ENCODE results near the gene WTAP.
"Not testable (repeated sequence)": the region's sequence is repeated elsewhere in the genome, so short reads cannot be mapped to it uniquely, and the experiment has no call there.

Gene WTAP

GRCh38 chr6:159790956-159791598, 63.8 kb downstream of the WTAP start:
- H3K4me1 ChIP-seq (ENCODE audit: insufficient read depth, low read length), result peaks cover 15% of the 10 kb centered on the region
- no peaks in the 10 kb centered on the region for H3K9me3 ChIP-seq (ENCODE audit: insufficient read depth, low read depth, low read length)
- peak overlapping the region; percentile 89 for H3K27ac ChIP-seq (ENCODE audit: low read depth, low read length)
- H3K4me3 ChIP-seq (ENCODE audit: low read length), result peak overlapping the region; percentile 72
- peak overlapping the region; percentile 89 for H3K9ac ChIP-seq (ENCODE audit: low read depth, low read length)
- WGBS, result 19% methylated on average over 18 of the region's 18 CpGs
- H3K27me3 ChIP-seq (ENCODE audit: insufficient read depth, low read length), result no peaks in the 10 kb centered on the region
- peaks cover 58% of the 10 kb centered on the region for H3K36me3 ChIP-seq (ENCODE audit: insufficient read depth, low read length)

GRCh38 chr6:159794976-159795375, 67.7 kb downstream of the WTAP start:
- H3K27ac ChIP-seq (ENCODE audit: low read depth, low read length), result peak overlapping the region; percentile 58; the same call in 1 of the 2 replicates
- H3K9ac ChIP-seq (ENCODE audit: low read depth, low read length); H3K4me1 ChIP-seq (ENCODE audit: insufficient read depth, low read length): not testable (repeated sequence)

GRCh38 chr6:159797554-159797953, 70.2 kb downstream of the WTAP start:
- H3K9me3 ChIP-seq (ENCODE audit: insufficient read depth, low read depth, low read length), result no peaks in the 10 kb centered on the region
- H3K36me3 ChIP-seq (ENCODE audit: insufficient read depth, low read length), result peaks cover 56% of the 10 kb centered on the region
- no peak overlapping the region for H3K4me3 ChIP-seq (ENCODE audit: low read length)
- H3K4me1 ChIP-seq (ENCODE audit: insufficient read depth, low read length), result no peaks in the 10 kb centered on the region
- WGBS, result 14% methylated on average over 1 of the region's 1 CpG
- H3K27ac ChIP-seq (ENCODE audit: low read depth, low read length), result no peak overlapping the region
- no peak overlapping the region for H3K9ac ChIP-seq (ENCODE audit: low read depth, low read length)
- H3K27me3 ChIP-seq (ENCODE audit: insufficient read depth, low read length), result no peaks in the 10 kb centered on the region

More at GRCh38 chr6:159794976-159795375, 67.7 kb downstream of the WTAP start:
- 80% methylated on average over 8 of the region's 8 CpGs for WGBS
- H3K9me3 ChIP-seq (ENCODE audit: insufficient read depth, low read depth, low read length); H3K27me3 ChIP-seq (ENCODE audit: insufficient read depth, low read length); H3K4me3 ChIP-seq (ENCODE audit: low read length): not testable (repeated sequence)
- peaks cover 65% of the 10 kb centered on the region for H3K36me3 ChIP-seq (ENCODE audit: insufficient read depth, low read length)

- no peak within 1 kb of the TSS for H3K9ac ChIP-seq (ENCODE audit: low read depth, low read length)
- 94% methylated on average over 50 of the region's 50 CpGs for WGBS
- no peaks in the 10 kb centered on the region for H3K27me3 ChIP-seq (ENCODE audit: insufficient read depth, low read length)
- no peaks in the 10 kb centered on the region for H3K4me1 ChIP-seq (ENCODE audit: insufficient read depth, low read length)
- no peak within 1 kb of the TSS for H3K27ac ChIP-seq (ENCODE audit: low read depth, low read length)
- no peaks in the 10 kb centered on the region for H3K9me3 ChIP-seq (ENCODE audit: insufficient read depth, low read depth, low read length)
- H3K36me3 ChIP-seq (ENCODE audit: insufficient read depth, low read length), result peaks cover 35% of the 10 kb centered on the region
- H3K4me3 ChIP-seq (ENCODE audit: low read length), result no peak within 1 kb of the TSS
These were observed 73.0 kb downstream of the WTAP start, which contains the start of gene PNLDC1 for GRCh38 chr6:159800141-159800865. PNLDC1 (plus strand) TSS chr6:159800276; CDS start chr6:159800308, 32 bp downstream.

GRCh38 chr6:159801935-159802334, 74.6 kb downstream of the WTAP start:
- no peak overlapping the region for H3K9ac ChIP-seq (ENCODE audit: low read depth, low read length)
- WGBS, result 97% methylated on average over 8 of the region's 8 CpGs
- no peaks in the 10 kb centered on the region for H3K9me3 ChIP-seq (ENCODE audit: insufficient read depth, low read depth, low read length)
- no peaks in the 10 kb centered on the region for H3K27me3 ChIP-seq (ENCODE audit: insufficient read depth, low read length)
- peaks cover 20% of the 10 kb centered on the region for H3K36me3 ChIP-seq (ENCODE audit: insufficient read depth, low read length)
- H3K4me3 ChIP-seq (ENCODE audit: low read length), result no peak overlapping the region
- no peaks in the 10 kb centered on the region for H3K4me1 ChIP-seq (ENCODE audit: insufficient read depth, low read length)
- H3K27ac ChIP-seq (ENCODE audit: low read depth, low read length), result no peak overlapping the region

GRCh38 chr6:159804504-159804903, 77.2 kb downstream of the WTAP start:
- Histone ChIP-seq H3K9me3 (ENCODE audit: insufficient read depth, low read depth, low read length) (no peaks in the 10 kb centered on the region), H3K36me3 (ENCODE audit: insufficient read depth, low read length) (no peaks in the 10 kb centered on the region), H3K27me3 (ENCODE audit: insufficient read depth, low read length) (no peaks in the 10 kb centered on the region), H3K27ac (ENCODE audit: low read depth, low read length) (no peak overlapping the region), H3K4me3 (ENCODE audit: low read length) (no peak overlapping the region), H3K4me1 (ENCODE audit: insufficient read depth, low read length) (no peaks in the 10 kb centered on the region), H3K9ac (ENCODE audit: low read depth, low read length) (no peak overlapping the region)
- WGBS, result 95% methylated on average over 9 of the region's 10 CpGs

- Histone ChIP-seq H3K27ac (ENCODE audit: low read depth, low read length) (no peak overlapping the region), H3K9ac (ENCODE audit: low read depth, low read length) (no peak overlapping the region), H3K9me3 (ENCODE audit: insufficient read depth, low read depth, low read length) (no peaks in the 10 kb centered on the region), H3K27me3 (ENCODE audit: insufficient read depth, low read length) (no peaks in the 10 kb centered on the region), H3K4me1 (ENCODE audit: insufficient read depth, low read length) (no peaks in the 10 kb centered on the region), H3K36me3 (ENCODE audit: insufficient read depth, low read length) (no peaks in the 10 kb centered on the region), H3K4me3 (ENCODE audit: low read length) (no peak overlapping the region)
- 89% methylated on average over 5 of the region's 6 CpGs for WGBS
These were observed 78.2 kb downstream of the WTAP start for GRCh38 chr6:159805440-159806020.
